Measurements from ENCODE around the gene BRICD5.
A peak's percentile ranks its signal among the peaks of the same experiment; 100 is the strongest.

BRICD5 gene

DNA sequence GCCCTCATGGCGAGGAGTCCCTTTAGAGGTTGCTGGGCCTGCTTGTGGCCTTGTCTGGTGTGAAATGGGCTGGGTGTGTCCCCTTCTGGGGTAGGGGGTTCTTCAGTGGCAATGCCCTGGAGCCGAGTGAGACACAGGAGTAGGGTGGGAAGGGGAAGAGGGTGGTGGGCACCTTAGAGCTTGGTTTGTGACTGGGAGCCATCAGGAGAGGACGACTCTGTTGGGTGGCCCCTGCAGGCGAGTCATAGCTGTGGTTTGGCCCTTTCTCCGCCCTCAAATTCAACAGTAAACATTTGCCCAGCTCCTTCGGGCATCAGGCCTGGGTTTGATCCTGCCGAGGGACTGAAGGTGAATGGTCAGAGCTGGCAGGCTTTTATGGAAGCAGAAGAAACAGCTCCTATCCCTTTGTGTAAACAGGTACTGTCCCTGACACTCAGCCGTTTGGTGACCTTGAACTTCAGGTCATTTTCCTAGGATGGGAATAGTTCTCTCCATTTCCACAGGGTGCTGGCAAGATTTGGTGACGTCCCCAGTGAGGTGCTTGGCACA lies 15.7 kb upstream of the BRICD5 start:
- H3K4me3 ChIP-seq (ENCODE audit: low read depth, low read length), result no peak overlapping the region
- ChIA-PET CTCF (interaction anchor here (1.1 kb wide), 1 partner anchor 24 kb away, joined by 4 read pairs; the partner anchor contains the start of gene ECI1), POLR2A (interaction anchor here (1.2 kb wide), 1 partner anchor 12 kb away, joined by 4 read pairs; no protein-coding TSS in a partner anchor)
- DNase-seq (ENCODE audit: low read depth, low spot score), result no peak
- TF ChIP-seq, protein P1, sequence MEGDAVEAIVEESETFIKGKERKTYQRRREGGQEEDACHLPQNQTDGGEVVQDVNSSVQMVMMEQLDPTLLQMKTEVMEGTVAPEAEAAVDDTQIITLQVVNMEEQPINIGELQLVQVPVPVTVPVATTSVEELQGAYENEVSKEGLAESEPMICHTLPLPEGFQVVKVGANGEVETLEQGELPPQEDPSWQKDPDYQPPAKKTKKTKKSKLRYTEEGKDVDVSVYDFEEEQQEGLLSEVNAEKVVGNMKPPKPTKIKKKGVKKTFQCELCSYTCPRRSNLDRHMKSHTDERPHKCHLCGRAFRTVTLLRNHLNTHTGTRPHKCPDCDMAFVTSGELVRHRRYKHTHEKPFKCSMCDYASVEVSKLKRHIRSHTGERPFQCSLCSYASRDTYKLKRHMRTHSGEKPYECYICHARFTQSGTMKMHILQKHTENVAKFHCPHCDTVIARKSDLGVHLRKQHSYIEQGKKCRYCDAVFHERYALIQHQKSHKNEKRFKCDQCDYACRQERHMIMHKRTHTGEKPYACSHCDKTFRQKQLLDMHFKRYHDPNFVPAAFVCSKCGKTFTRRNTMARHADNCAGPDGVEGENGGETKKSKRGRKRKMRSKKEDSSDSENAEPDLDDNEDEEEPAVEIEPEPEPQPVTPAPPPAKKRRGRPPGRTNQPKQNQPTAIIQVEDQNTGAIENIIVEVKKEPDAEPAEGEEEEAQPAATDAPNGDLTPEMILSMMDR (IDR thresholded peaks at IDR 0.05; ENCODE audit: insufficient read depth, low read length, missing control alignments), result no peak

DNA sequence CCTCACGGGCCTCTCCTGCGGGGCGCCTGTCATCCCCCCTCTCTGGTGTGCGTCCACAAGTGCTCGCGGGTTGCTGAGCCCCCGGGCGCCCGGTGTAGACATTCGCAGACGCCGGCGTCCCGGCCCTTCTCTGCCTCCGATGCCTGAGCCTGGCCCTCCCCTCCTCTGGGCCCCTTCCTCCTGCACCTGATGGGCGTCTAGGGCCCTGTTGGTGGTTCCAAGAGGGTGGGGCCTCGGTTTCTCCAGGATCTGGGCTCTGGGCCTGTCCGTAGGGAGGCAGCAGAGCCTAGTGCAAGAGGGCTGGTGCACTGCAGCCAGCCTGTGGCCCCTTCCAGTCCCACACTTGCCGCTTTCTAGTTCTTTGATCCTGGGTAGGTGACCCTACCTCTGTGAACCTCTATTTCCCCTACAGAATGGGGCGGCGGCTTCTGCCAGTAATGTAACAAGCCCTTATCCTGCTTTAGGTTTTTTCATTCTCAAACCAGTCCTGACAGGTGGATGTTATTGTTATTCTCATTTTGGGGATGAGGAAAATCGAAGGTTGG lies 13.4 kb upstream of the BRICD5 start:
- POLR2A ChIA-PET, result interaction anchor here (1.8 kb wide), 1 partner anchor 10 kb away, joined by 6 read pairs; the partner anchor contains the start of gene PGP
- TF ChIP-seq, protein P1 (IDR thresholded peaks at IDR 0.05; ENCODE audit: insufficient read depth, low read length, missing control alignments), result peak; percentile 21
- H3K4me3 ChIP-seq (ENCODE audit: low read depth, low read length), result peak overlapping the region; percentile 89
- CTCF ChIA-PET, result interaction anchor here (0.9 kb wide), 1 partner anchor 119 kb away, joined by 3 read pairs; no protein-coding TSS in a partner anchor
- DNase-seq (ENCODE audit: low read depth, low spot score), result no peak

DNA sequence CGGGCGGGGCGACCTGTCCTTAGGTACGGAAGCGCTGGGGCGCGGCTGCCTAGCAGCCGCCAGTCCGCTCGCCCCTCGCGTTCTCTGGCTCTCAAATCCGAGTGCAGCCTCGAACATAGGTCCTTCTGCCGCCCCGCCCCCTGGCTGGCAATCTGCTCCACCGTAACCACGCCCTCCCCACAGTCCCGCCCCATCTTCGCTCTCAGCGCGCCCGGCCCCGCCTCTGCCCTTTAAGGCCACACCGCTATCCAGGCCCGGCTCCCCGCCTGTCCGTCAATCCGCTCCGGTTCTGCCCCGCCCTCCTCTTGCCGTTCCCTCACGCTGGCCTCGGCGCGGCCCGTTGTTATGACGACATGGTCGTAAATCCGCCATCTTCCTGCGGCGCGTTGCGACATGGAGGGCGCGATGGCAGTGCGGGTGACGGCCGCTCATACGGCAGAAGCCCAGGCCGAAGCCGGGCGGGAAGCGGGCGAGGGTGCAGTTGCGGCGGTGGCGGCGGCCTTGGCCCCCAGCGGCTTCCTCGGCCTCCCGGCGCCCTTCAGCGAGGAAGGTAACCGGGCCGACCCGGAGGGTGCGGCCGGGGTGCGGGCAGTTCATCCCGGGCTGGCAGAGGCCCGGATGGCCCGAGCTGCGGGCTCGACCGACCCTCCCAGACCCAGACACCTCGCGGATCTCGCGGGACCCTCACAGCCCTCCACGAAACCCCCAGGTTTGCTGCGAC lies 12.7 kb upstream of the BRICD5 start, which contains the start of gene E4F1:
TSS of gene E4F1 (plus strand) at position 371 of the 721 bp plus-strand sequence. CDS start at position 394, 23 bp downstream.
- TF ChIP-seq, protein P1 (IDR thresholded peaks at IDR 0.05; ENCODE audit: insufficient read depth, low read length, missing control alignments), result no peak
- DNase-seq (ENCODE audit: low read depth, low spot score), result peak; percentile 92
- peak within 1 kb of the TSS; percentile 89 for H3K4me3 ChIP-seq (ENCODE audit: low read depth, low read length)
- ChIA-PET CTCF (no interaction called here), POLR2A (interaction anchor here (1.8 kb wide), 1 partner anchor 9 kb away, joined by 6 read pairs; the partner anchor contains the start of gene PGP)

DNA sequence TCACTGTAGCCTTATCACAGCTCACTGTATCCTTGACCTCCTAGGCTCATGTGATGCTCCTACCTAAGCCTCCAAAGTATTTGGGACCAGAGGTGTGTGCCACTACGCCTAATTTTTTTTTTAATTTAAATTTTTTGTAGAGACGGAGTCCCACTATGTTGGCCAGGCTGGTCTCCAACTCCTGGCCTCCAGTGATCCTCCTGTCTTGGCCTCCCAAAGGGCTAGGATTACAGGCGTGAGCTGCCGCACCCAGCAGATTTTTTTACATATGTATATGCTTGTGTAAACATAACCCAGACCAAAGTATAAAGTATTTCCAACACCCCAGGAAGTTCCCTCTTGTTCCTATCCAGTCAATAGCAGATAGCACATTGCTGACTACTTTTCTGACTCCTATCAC lies 5.7 kb upstream of the BRICD5 start:
- TF ChIP-seq, protein P1 (IDR thresholded peaks at IDR 0.05; ENCODE audit: insufficient read depth, low read length, missing control alignments), result no peak
- POLR2A ChIA-PET, result no interaction called here
- CTCF ChIA-PET, result interaction anchor here (1.0 to 1.2 kb wide), 2 partner anchors 21 to 258 kb away, joined by 3 read pairs; no protein-coding TSS in a partner anchor
- no peak for DNase-seq (ENCODE audit: low read depth, low spot score)
- no peak overlapping the region for H3K4me3 ChIP-seq (ENCODE audit: low read depth, low read length)

DNA sequence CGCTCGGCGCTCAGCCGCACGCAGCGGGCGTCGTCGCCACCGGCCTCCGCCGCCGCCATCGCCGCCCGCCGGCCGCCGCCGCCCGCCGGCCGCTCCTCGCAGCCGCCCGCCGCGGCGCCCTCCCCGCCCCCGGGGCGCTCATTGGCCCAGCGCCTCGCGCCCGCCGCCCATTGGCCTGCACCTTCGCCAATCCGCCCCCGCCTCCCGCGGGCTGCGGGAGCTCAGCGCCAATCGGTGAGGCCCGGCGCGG lies 4.0 kb upstream of the BRICD5 start, which contains the start of gene PGP:
TSS of gene PGP (minus strand) at position 122 of the 250 bp plus-strand sequence. CDS start at position 59, 63 bp downstream.
- ChIA-PET CTCF (interaction anchor here (0.9 kb wide), 1 partner anchor 287 kb away, joined by 3 read pairs; no protein-coding TSS in a partner anchor), POLR2A (interaction anchor here (0.8 to 2.6 kb wide), 4 partner anchors 9 to 60 kb away, joined by 6 to 13 read pairs (median 6); partner anchors contain the start of genes E4F1, ECI1 and TRAF7)
- TF ChIP-seq, protein P1 (IDR thresholded peaks at IDR 0.05; ENCODE audit: insufficient read depth, low read length, missing control alignments), result no peak
- DNase-seq (ENCODE audit: low read depth, low spot score), result no peak
- H3K4me3 ChIP-seq (ENCODE audit: low read depth, low read length), result peak within 1 kb of the TSS; percentile 71
